Neural cell (in vitro differentiated cells): ENCODE results near the gene KDM1B.

Source experiments
- CTCF ChIP-seq: fragments of 450-650 bp; IDR thresholded peaks from 2 replicates; pipeline ENCODE4 v1.5.1; 2014; ENCODE audit warnings: antibody characterized with exemption, mild to moderate bottlenecking, moderate library complexity; ENCODE audit not compliant: poor library complexity, severe bottlenecking
- EP300 ChIP-seq: fragments of 450-650 bp; conservative IDR thresholded peaks from 2 replicates; pipeline ENCODE4 v1.6.1; 2014; ENCODE audit warnings: antibody characterized with exemption, mild to moderate bottlenecking, moderate library complexity; ENCODE audit not compliant: poor library complexity, severe bottlenecking
- EZH2 ChIP-seq: fragments of 200-600, 300-800 bp; shearing (Covaris generic), sonication (generic); IDR thresholded peaks from 2 replicates; pipeline ENCODE4 v1.6.1; 2014; ENCODE audit warnings: antibody characterized with exemption, low read length, borderline replicate concordance, mild to moderate bottlenecking; ENCODE audit not compliant: insufficient read depth, poor library complexity, severe bottlenecking
- POLR2AphosphoS5 ChIP-seq: IDR thresholded peaks from 2 replicates; pipeline ENCODE4 v1.6.1; 2012
- RAD21 ChIP-seq: fragments of 450-650 bp; conservative IDR thresholded peaks from 2 replicates; pipeline ENCODE4 v1.6.1; 2014; ENCODE audit warnings: antibody characterized with exemption, mild to moderate bottlenecking, moderate library complexity
- REST ChIP-seq: IDR thresholded peaks from 2 replicates; pipeline ENCODE4 v1.6.1; 2012; ENCODE audit warnings: borderline replicate concordance

- TF ChIP-seq CTCF: no peak
- no peak for TF ChIP-seq EZH2
- TF ChIP-seq POLR2AphosphoS5: no peak
- peak; percentile 28 for TF ChIP-seq EP300
- no peak for TF ChIP-seq RAD21
- no peak for TF ChIP-seq REST
These were observed at the start of gene KDM1B for GRCh38 chr6:18155150-18155863.
